ENCODE results near the gene EXOSC5. TPM values are rescaled to one million over a fixed set of nuclear protein-coding genes. Genes with fewer than 3 reads are reported as not detected.
A peak's percentile ranks its signal among the peaks of the same experiment; 100 is the strongest.
"Not testable (repeated sequence)": the region's sequence is repeated elsewhere in the genome, so short reads cannot be mapped to it uniquely, and the experiment has no call there.

The EXOSC5 gene
- total RNA-seq, 1 donor from 2014 or later, result 15.4 TPM

DNA sequence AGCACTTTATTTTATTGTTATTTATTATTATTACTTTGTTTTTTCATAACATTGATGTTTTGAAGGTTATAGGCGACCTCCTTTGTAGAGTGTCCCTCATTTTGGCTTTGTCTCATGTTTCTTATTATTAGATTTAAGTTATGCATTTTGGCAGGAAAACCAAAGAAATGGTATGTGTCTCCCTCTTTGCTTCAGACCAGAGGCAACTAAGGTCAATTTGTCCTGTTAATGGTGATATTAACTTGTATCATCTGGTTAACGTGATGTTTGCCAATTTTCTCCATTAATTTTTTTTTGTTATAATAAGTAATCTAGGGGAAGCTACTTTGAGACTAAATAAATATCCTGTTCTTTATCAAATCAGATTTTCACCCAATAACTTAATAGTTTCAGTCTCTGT, 24.7 kb downstream of the EXOSC5 start:
- no peaks in the 10 kb centered on the region for H3K36me3 Mint-ChIP-seq (ENCODE audit: insufficient read depth)
- no peak overlapping the region for H3K27ac Mint-ChIP-seq
- peaks cover 11% of the 10 kb centered on the region for H3K4me1 Mint-ChIP-seq (ENCODE audit: low read depth)
- TF ChIP-seq, protein P1, sequence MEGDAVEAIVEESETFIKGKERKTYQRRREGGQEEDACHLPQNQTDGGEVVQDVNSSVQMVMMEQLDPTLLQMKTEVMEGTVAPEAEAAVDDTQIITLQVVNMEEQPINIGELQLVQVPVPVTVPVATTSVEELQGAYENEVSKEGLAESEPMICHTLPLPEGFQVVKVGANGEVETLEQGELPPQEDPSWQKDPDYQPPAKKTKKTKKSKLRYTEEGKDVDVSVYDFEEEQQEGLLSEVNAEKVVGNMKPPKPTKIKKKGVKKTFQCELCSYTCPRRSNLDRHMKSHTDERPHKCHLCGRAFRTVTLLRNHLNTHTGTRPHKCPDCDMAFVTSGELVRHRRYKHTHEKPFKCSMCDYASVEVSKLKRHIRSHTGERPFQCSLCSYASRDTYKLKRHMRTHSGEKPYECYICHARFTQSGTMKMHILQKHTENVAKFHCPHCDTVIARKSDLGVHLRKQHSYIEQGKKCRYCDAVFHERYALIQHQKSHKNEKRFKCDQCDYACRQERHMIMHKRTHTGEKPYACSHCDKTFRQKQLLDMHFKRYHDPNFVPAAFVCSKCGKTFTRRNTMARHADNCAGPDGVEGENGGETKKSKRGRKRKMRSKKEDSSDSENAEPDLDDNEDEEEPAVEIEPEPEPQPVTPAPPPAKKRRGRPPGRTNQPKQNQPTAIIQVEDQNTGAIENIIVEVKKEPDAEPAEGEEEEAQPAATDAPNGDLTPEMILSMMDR (IDR thresholded peaks at IDR 0.05; ENCODE audit: unreplicated experiment), result no peak
- H3K4me3 Mint-ChIP-seq (ENCODE audit: low read depth), result no peak overlapping the region
- H3K9me3 Mint-ChIP-seq (ENCODE audit: low read depth), result no peaks in the 10 kb centered on the region
- H3K27me3 Mint-ChIP-seq, result no peaks in the 10 kb centered on the region
- DNase-seq (ENCODE audit: low spot score, unreplicated experiment), result no peak

- Mint-ChIP-seq H3K27me3 (no peaks in the 10 kb centered on the region), H3K27ac (no peak overlapping the region), H3K4me3 (ENCODE audit: low read depth) (no peak overlapping the region), H3K36me3 (ENCODE audit: insufficient read depth) (no peaks in the 10 kb centered on the region), H3K4me1 (ENCODE audit: low read depth) (peaks cover 9% of the 10 kb centered on the region), H3K9me3 (ENCODE audit: low read depth) (no peaks in the 10 kb centered on the region)
- TF ChIP-seq, protein P1 (IDR thresholded peaks at IDR 0.05; ENCODE audit: unreplicated experiment), result no peak
- no peak for DNase-seq (ENCODE audit: low spot score, unreplicated experiment)
Observed at GRCh38 chr19:41371541-41371940, 25.6 kb downstream of the EXOSC5 start.

DNA sequence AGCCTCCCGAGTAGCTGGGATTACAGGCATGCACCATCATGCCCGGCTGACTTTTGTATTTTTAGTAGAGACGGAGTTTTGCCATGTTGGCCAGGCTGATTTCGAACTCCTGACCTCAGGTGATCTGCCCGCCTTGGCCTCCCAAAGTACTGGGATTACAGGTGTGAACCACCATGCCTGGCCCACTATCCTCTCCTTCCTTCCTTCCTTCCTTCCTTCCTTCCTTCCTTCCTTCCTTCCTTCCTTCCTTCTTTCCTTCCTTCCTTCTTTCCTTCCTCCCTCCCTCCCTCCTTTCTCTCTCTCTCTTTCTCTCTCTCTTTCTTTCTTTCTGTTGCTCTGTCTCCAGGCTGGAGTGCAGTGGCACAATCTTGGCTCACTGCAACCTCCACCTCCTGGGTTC, 26.0 kb downstream of the EXOSC5 start:
- not testable (repeated sequence) for H3K9me3 Mint-ChIP-seq (ENCODE audit: low read depth); DNase-seq (ENCODE audit: low spot score, unreplicated experiment); H3K4me1 Mint-ChIP-seq (ENCODE audit: low read depth); H3K4me3 Mint-ChIP-seq (ENCODE audit: low read depth); H3K27me3 Mint-ChIP-seq; H3K36me3 Mint-ChIP-seq (ENCODE audit: insufficient read depth); H3K27ac Mint-ChIP-seq

DNA sequence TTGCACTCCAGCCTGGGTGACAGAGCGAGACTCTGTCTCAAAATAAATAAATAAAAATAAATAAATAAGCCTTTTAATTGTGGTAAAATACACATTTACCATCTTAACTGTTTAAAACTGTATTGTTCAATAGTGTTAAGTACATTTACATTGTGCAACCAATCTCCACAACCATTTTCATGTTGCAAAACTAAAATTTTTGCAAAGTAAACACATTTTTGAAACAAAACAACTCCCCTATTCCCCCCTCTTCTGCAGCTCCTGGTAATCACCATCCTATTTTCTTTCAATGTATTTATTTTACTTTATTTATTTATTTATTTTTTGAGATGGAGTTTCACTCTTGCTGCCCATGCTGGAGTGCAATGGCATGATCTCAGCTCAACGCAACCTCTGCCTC, 27.4 kb downstream of the EXOSC5 start:
- Mint-ChIP-seq H3K27me3 (no peaks in the 10 kb centered on the region), H3K9me3 (ENCODE audit: low read depth) (no peaks in the 10 kb centered on the region), H3K4me3 (ENCODE audit: low read depth) (no peak overlapping the region), H3K36me3 (ENCODE audit: insufficient read depth) (peaks cover 3% of the 10 kb centered on the region), H3K4me1 (ENCODE audit: low read depth) (peaks cover 7% of the 10 kb centered on the region), H3K27ac (no peak overlapping the region)
- DNase-seq (ENCODE audit: low spot score, unreplicated experiment), result no peak
- TF ChIP-seq, protein P1 (IDR thresholded peaks at IDR 0.05; ENCODE audit: unreplicated experiment), result no peak

DNA sequence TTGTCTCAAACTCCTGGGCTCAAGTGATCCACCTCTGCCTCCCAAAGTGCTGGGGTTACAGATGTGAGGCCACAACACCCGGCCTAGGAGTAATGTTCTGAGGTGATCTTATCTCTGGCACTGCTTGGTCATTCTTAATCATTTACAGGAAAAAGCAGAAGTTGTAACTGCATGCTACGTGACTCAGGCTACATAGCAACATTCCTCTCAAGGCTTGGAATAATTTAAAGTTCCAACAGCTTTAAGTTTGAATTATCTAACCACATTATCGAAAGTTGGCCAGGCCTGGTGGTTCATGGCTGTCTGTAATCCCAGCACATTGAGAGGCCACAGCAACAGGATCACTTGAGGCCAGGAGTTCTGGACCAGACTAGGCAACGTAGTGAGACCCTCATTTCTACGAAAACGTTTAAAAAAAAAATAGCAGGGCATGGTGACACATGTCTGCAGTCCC, 29.3 kb downstream of the EXOSC5 start:
- no peak overlapping the region for H3K4me3 Mint-ChIP-seq (ENCODE audit: low read depth)
- peaks cover 11% of the 10 kb centered on the region for H3K4me1 Mint-ChIP-seq (ENCODE audit: low read depth)
- TF ChIP-seq, protein P1 (IDR thresholded peaks at IDR 0.05; ENCODE audit: unreplicated experiment), result no peak
- H3K9me3 Mint-ChIP-seq (ENCODE audit: low read depth), result no peaks in the 10 kb centered on the region
- DNase-seq (ENCODE audit: low spot score, unreplicated experiment), result no peak
- H3K27me3 Mint-ChIP-seq, result no peaks in the 10 kb centered on the region
- peaks cover 3% of the 10 kb centered on the region for H3K36me3 Mint-ChIP-seq (ENCODE audit: insufficient read depth)
- peak overlapping the region; percentile 24 for H3K27ac Mint-ChIP-seq

DNA sequence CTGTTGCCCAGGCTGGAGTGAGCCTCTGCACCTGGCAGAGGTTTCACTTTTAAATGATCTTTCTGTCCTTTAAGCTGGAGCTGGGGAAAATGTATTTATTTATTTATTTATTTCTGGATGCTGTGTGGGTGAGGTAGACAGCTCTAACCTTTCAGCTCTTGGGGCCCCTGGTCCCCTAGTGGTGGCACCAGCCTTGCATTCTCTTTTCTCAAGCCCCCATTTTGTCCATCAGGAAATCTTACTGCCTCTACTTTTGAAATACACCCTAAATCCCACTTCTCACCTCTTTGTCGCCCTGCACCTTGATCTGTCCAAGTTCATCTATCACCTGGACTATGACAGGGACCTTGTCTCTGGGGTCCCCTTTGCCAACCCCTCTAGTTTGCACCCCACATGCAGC, 31.1 kb downstream of the EXOSC5 start:
- Mint-ChIP-seq H3K36me3 (ENCODE audit: insufficient read depth) (peaks cover 3% of the 10 kb centered on the region), H3K9me3 (ENCODE audit: low read depth) (no peaks in the 10 kb centered on the region), H3K4me1 (ENCODE audit: low read depth) (peaks cover 11% of the 10 kb centered on the region), H3K27ac (peak overlapping the region; percentile 69), H3K4me3 (ENCODE audit: low read depth) (no peak overlapping the region), H3K27me3 (no peaks in the 10 kb centered on the region)
- DNase-seq (ENCODE audit: low spot score, unreplicated experiment), result no peak
- TF ChIP-seq, protein P1 (IDR thresholded peaks at IDR 0.05; ENCODE audit: unreplicated experiment), result peak; percentile 45

Data from progenitor cell of endocrine pancreas (in vitro differentiated cells).